SK-N-SH (cell line): Measurements from ENCODE around the gene ZNF790. TPM values are rescaled to one million over a fixed set of nuclear protein-coding genes. Genes with fewer than 3 reads are reported as not detected.

Experiments used
- CTCF ChIA-PET: fragments of 300-600, 350-600 bp; formaldehyde crosslinking; extraction: SDS; loops from one replicate; lab custom pipeline; 2021; lab: Yijun Ruan, JAX
- POLR2A ChIA-PET: fragments of 350-600 bp; sonication (Branson Sonifier 250); formaldehyde crosslinking; extraction: SDS; loops from one replicate; lab custom pipeline; 2020; ENCODE audit warnings: antibody characterized with exemption, inconsistent platforms; lab: Yijun Ruan, JAX
- DNase-seq: peaks from one replicate; pipeline ENCODE4 v3.0.0; 2012
- H2AFZ ChIP-seq: fragments of 200-600 bp; sonication (generic); 2 replicates; pipeline ENCODE4 v1.8.1; 2016; ENCODE audit warnings: antibody characterized with exemption, mild to moderate bottlenecking, low read depth
- H3F3A ChIP-seq: fragments of 200-600 bp; sonication (generic); replicated peaks from 2 replicates; pipeline ENCODE3; 2016; ENCODE audit warnings: antibody characterized with exemption, mild to moderate bottlenecking; ENCODE audit not compliant: insufficient read depth
- H3K27ac ChIP-seq, 2 experiments: fragments of 200-500 bp in 1 of 2; fragments of 200-600 bp in 1 of 2; sonication (Bioruptor generic) in 1 of 2; sonication (generic), shearing (Covaris generic) in 1 of 2; 2 replicates each; pipeline versions ENCODE4 v1.5.1 to v1.6.1; 2014 to 2016; ENCODE audit warnings: low read depth in 2 of 2, inconsistent platforms in 1 of 2, low read length in 1 of 2, mild to moderate bottlenecking in 1 of 2, mixed read lengths in 1 of 2
- H3K27me3 ChIP-seq: fragments of 200-600 bp; sonication (generic), shearing (Covaris generic); 2 replicates; pipeline ENCODE4 v1.6.1; 2016; ENCODE audit warnings: mixed run types; ENCODE audit not compliant: insufficient read depth
- H3K36me3 ChIP-seq, 2 experiments: fragments of 200-500 bp in 1 of 2; fragments of 200-600 bp in 1 of 2; sonication (Bioruptor generic) in 1 of 2; sonication (generic) in 1 of 2; replicated peaks in 1 of 2; 2 replicates each; pipeline versions ENCODE3 to v1.5.1; 2014 to 2016; ENCODE audit warnings: low read length in 1 of 2, mild to moderate bottlenecking in 1 of 2; ENCODE audit not compliant: insufficient read depth in 2 of 2, control insufficient read depth in 1 of 2
- H3K4me1 ChIP-seq, 2 experiments: fragments of 200-500 bp in 1 of 2; fragments of 200-600 bp in 1 of 2; sonication (Bioruptor generic) in 1 of 2; sonication (generic), shearing (Covaris generic) in 1 of 2; 2 replicates each; pipeline versions ENCODE4 v1.5.1 to v1.6.1; 2014 to 2016; ENCODE audit warnings: low read depth in 1 of 2, low read length in 1 of 2, mixed run types in 1 of 2; ENCODE audit not compliant: insufficient read depth in 2 of 2, control insufficient read depth in 1 of 2
- H3K4me2 ChIP-seq: fragments of 200-600 bp; sonication (generic), shearing (Covaris generic); 2 replicates; pipeline ENCODE4 v1.6.1; 2017; ENCODE audit warnings: mixed run types
- H3K4me3 ChIP-seq, 2 experiments: fragments of 200-500 bp in 1 of 2; fragments of 200-600 bp in 1 of 2; sonication (Bioruptor generic) in 1 of 2; sonication (generic), shearing (Covaris generic) in 1 of 2; 2 replicates each; pipeline versions ENCODE4 v1.5.1 to v1.8.1; 2014 to 2016; ENCODE audit warnings: low read depth in 2 of 2, inconsistent platforms in 1 of 2, low read length in 1 of 2, mild to moderate bottlenecking in 1 of 2, mixed read lengths in 1 of 2, moderate library complexity in 1 of 2
- H3K79me2 ChIP-seq: fragments of 200-600 bp; sonication (generic); 2 replicates; pipeline ENCODE4 v1.8.1; 2017; ENCODE audit warnings: mild to moderate bottlenecking; ENCODE audit not compliant: insufficient read depth
- H3K9ac ChIP-seq: fragments of 200-600 bp; sonication (generic); 2 replicates; pipeline ENCODE4 v1.6.1; 2017; ENCODE audit warnings: mixed run types
- H3K9me2 ChIP-seq: fragments of 200-600 bp; sonication (generic); 2 replicates; pipeline ENCODE4 v1.6.1; 2017; ENCODE audit warnings: mixed run types
- H3K9me3 ChIP-seq: fragments of 200-600 bp; sonication (generic); 2 replicates; pipeline ENCODE4 v1.6.1; 2017; ENCODE audit warnings: mixed run types, mild to moderate bottlenecking, moderate library complexity
- H4K20me1 ChIP-seq: fragments of 200-600 bp; sonication (generic); 2 replicates; pipeline ENCODE4 v1.6.1; 2017; ENCODE audit warnings: mild to moderate bottlenecking, mixed run types; ENCODE audit not compliant: insufficient read depth
- CHD2 ChIP-seq: fragments of 150-350 bp; IDR thresholded peaks from 2 replicates; pipeline ENCODE4 v1.6.1; 2018; ENCODE audit warnings: low read length; ENCODE audit not compliant: partially characterized antibody
- CTCF ChIP-seq: fragments of 200-600 bp; sonication (generic); IDR thresholded peaks from 2 replicates; pipeline ENCODE4 v1.6.1; 2017; ENCODE audit warnings: antibody characterized with exemption, mild to moderate bottlenecking, moderate library complexity
- ELF1 ChIP-seq: IDR thresholded peaks from 2 replicates; pipeline ENCODE4 v1.4.0; 2012
- EP300 ChIP-seq, 2 experiments: IDR thresholded peaks; 2 replicates each; pipeline versions ENCODE4 v1.4.0 to v1.6.1; 2012; ENCODE audit warnings: borderline replicate concordance in 1 of 2, low read depth in 1 of 2, low read length in 1 of 2
- EZH2phosphoT487 ChIP-seq: fragments of 200-600 bp; sonication (generic); IDR thresholded peaks from 2 replicates; pipeline ENCODE4 v1.6.1; 2017; ENCODE audit warnings: low read depth, mixed run types, mild to moderate bottlenecking, antibody characterized with exemption, moderate library complexity, borderline replicate concordance
- GABPA ChIP-seq: IDR thresholded peaks from 2 replicates; pipeline ENCODE4 v1.4.0; 2012; ENCODE audit warnings: low read depth, mild to moderate bottlenecking
- GATA2 ChIP-seq: sonication (generic); formaldehyde crosslinking; IDR thresholded peaks from 2 replicates; pipeline ENCODE4 v1.5.0; 2020; ENCODE audit warnings: mild to moderate bottlenecking, missing genetic modification reagents
- IRF3 ChIP-seq: fragments of 150-350 bp; IDR thresholded peaks from 2 replicates; pipeline ENCODE4 v1.6.1; 2016; ENCODE audit warnings: mild to moderate bottlenecking, low read depth, low read length
- MAX ChIP-seq: IDR thresholded peaks from 2 replicates; pipeline ENCODE4 v1.4.0; 2012; ENCODE audit warnings: low read depth
- MEF2A ChIP-seq: IDR thresholded peaks from 2 replicates; pipeline ENCODE4 v1.4.0; 2012; ENCODE audit warnings: low read depth, borderline replicate concordance
- MXI1 ChIP-seq: IDR thresholded peaks from 2 replicates; pipeline ENCODE4 v1.6.1; 2012; ENCODE audit warnings: mild to moderate bottlenecking, low read depth, low read length, improper control_type of control experiment
- NFIC ChIP-seq: IDR thresholded peaks from 2 replicates; pipeline ENCODE4 v1.4.0; 2012; ENCODE audit warnings: borderline replicate concordance
- NRF1 ChIP-seq: IDR thresholded peaks from 2 replicates; pipeline ENCODE4 v1.6.1; 2012; ENCODE audit warnings: low read depth, mild to moderate bottlenecking, low read length
- PBX3 ChIP-seq: IDR thresholded peaks from 2 replicates; pipeline ENCODE4; 2012
- POLR2AphosphoS5 ChIP-seq: IDR thresholded peaks from 2 replicates; pipeline ENCODE4 v1.6.1; 2012; ENCODE audit warnings: low read depth, low read length
- RAD21 ChIP-seq: IDR thresholded peaks from 2 replicates; pipeline ENCODE4 v1.6.1; 2012; ENCODE audit warnings: mild to moderate bottlenecking, low read length
- RCOR1 ChIP-seq: fragments of 150-350 bp; IDR thresholded peaks from 2 replicates; pipeline ENCODE4 v1.6.1; 2017; ENCODE audit warnings: antibody characterized with exemption, low read length
- REST ChIP-seq: IDR thresholded peaks from 2 replicates; pipeline ENCODE4 v1.6.1; 2012; ENCODE audit warnings: mild to moderate bottlenecking, low read depth, low read length, moderate library complexity
- RFX5 ChIP-seq: IDR thresholded peaks from 2 replicates; pipeline ENCODE4 v1.6.1; 2012; ENCODE audit warnings: mild to moderate bottlenecking, improper control_type of control experiment, low read length
- TEAD4 ChIP-seq: IDR thresholded peaks from 2 replicates; pipeline ENCODE4 v1.4.0; 2012; ENCODE audit warnings: mild to moderate bottlenecking, borderline replicate concordance; ENCODE audit not compliant: insufficient read depth
- USF1 ChIP-seq: IDR thresholded peaks from 2 replicates; pipeline ENCODE4 v1.4.0; 2012; ENCODE audit warnings: low read depth, borderline replicate concordance
- YY1 ChIP-seq: IDR thresholded peaks from 2 replicates; pipeline ENCODE4 v1.4.0; 2012; ENCODE audit warnings: low read depth, mild to moderate bottlenecking
- WGBS: methylation state at CpG from one replicate; pipeline ENCODE4 v1.1.6; 2017; ENCODE audit warnings: low lambda C conversion rate; 5-methylcytosine and 5-hydroxymethylcytosine counted together
- polyA plus RNA-seq, 3 experiments: library from polyadenylated mRNA; depleted of rRNA; stranded (reverse); fragments of >200 nt; gene quantifications; 2 replicates each; pipeline ENCODE4 v1.2.3, GENCODE V29; 2012

Gene ZNF790
- polyA plus RNA-seq (2012; rRNA removed): 2.2 and 3.1 TPM in 2 replicates
- polyA plus RNA-seq (2012; cell fraction: cytosol; rRNA removed): 2.7 and 3.1 TPM in 2 replicates
- 1.2 and 2.0 TPM in 2 replicates for polyA plus RNA-seq (2012; cell fraction: nucleus; rRNA removed)

GRCh38 chr19:36837906-36838783, at the start of gene ZNF790:
ZNF790 (minus strand) TSS chr19:36838387; CDS start chr19:36825619, 12,768 bp downstream.
- 3% methylated on average over 53 of the region's 56 CpGs for WGBS
- Histone ChIP-seq H3K9me3 (peaks cover 10% of the 10 kb centered on the region; the same call in 1 of the 2 replicates), H3K27ac (peak within 1 kb of the TSS; percentile 71 to 98), H3K79me2 (peaks cover 40% of the 10 kb centered on the region), H3K36me3 (peaks cover 6 to 34% of the 10 kb centered on the region in 2 experiments), H4K20me1 (no peaks in the 10 kb centered on the region), H2AFZ (peak within 1 kb of the TSS; percentile 92), H3F3A (no peaks in the 10 kb centered on the region), H3K27me3 (no peaks in the 10 kb centered on the region), H3K9me2 (no peaks in the 10 kb centered on the region), H3K4me2 (peak within 1 kb of the TSS; percentile 83), H3K4me1 (peaks cover 0 to 5% of the 10 kb centered on the region in 2 experiments; a peak in 1 of 4 replicates), H3K9ac (peak within 1 kb of the TSS; percentile 79), H3K4me3 (peak within 1 kb of the TSS; percentile 57 to 76)
- ChIA-PET CTCF (interaction anchor here (1.5 kb wide), 1 partner anchor 12 kb away, joined by 5 read pairs; the partner anchor contains the start of gene ZNF345), POLR2A (interaction anchor here (0.5 to 2.8 kb wide), 7 partner anchors 11 to 349 kb away, joined by 3 to 67 read pairs (median 4); partner anchors contain the start of genes ZNF345, ZNF566, ZNF568 and ZNF850)
- peak; percentile 86 for DNase-seq
- TF ChIP-seq GABPA (peak; percentile 87), MXI1 (peak; percentile 83), TEAD4 (no peak), RCOR1 (no peak; the same call in 1 of the 2 replicates), EP300 (IDR thresholded peaks at IDR 0.05; ENCODE audit: borderline replicate concordance in 1 of 2, low read depth in 1 of 2, low read length in 1 of 2) (peak in 1 of 2 experiments; percentile 28; a peak in 1 of 4 replicates), REST (peak; percentile 37; the same call in 1 of the 2 replicates), CHD2 (peak; percentile 92), RFX5 (no peak; the same call in 1 of the 2 replicates), POLR2AphosphoS5 (no peak; the same call in none of the 2 replicates), EZH2phosphoT487 (no peak), ELF1 (peak; percentile 87), NRF1 (peak; percentile 35; the same call in 1 of the 2 replicates), PBX3 (peak; percentile 10; the same call in 1 of the 2 replicates), RAD21 (no peak), USF1 (0 out of 2 replicates have a peak, but pooled peaks have one; percentile 20), GATA2 (no peak), MEF2A (no peak), YY1 (peak; percentile 89), CTCF (no peak), IRF3 (no peak), NFIC (peak; percentile 12; the same call in 1 of the 2 replicates), MAX (peak; percentile 15; the same call in 1 of the 2 replicates)
